ENCODE measurements around the gene KIF16B. TPM values are rescaled to one million over a fixed set of nuclear protein-coding genes. Genes with fewer than 3 reads are reported as not detected.

The KIF16B gene
- total and polyA plus RNA-seq, 2 experiments from 2014 or later, result 9.3 to 21.8 TPM

GRCh38 chr20:16411361-16411760 is 161.9 kb downstream of the KIF16B start:
- TF ChIP-seq EZH2phosphoT487 (IDR thresholded peaks at IDR 0.05; ENCODE audit: low read depth, severe bottlenecking, unreplicated experiment) (no peak), CTCF (IDR thresholded peaks at IDR 0.05; ENCODE audit: poor library complexity) (no peak), EZH2 (IDR thresholded peaks at IDR 0.05; ENCODE audit: borderline replicate concordance) (no peak)
- Histone ChIP-seq H3K36me3 (replicated peaks; ENCODE audit: insufficient read depth, low read depth) (no peaks in the 10 kb centered on the region), H3K9me2 (replicated peaks; ENCODE audit: insufficient read depth) (no peaks in the 10 kb centered on the region), H3K27me3 (no peaks in the 10 kb centered on the region), H2AFZ (no peak overlapping the region), H3K4me1 (ENCODE audit: insufficient read depth) (peaks cover 21% of the 10 kb centered on the region), H4K20me1 (ENCODE audit: insufficient read depth, poor library complexity, severe bottlenecking) (no peaks in the 10 kb centered on the region), H3K79me2 (no peaks in the 10 kb centered on the region), H3K4me3 (no peak overlapping the region), H3K27ac (no peak overlapping the region), H3K4me2 (no peak overlapping the region), H3K9me3 (ENCODE audit: low read depth) (peaks cover 8% of the 10 kb centered on the region)
- 95% methylated on average over 3 of the region's 3 CpGs for WGBS (ENCODE audit: low lambda C conversion rate, missing lambda C conversion rate)
- no peak for DNase-seq (ENCODE audit: low spot score)

- H3K9me2 ChIP-seq (replicated peaks; ENCODE audit: insufficient read depth), result no peaks in the 10 kb centered on the region
- no peak overlapping the region for H3K4me3 ChIP-seq
- no peaks in the 10 kb centered on the region for H3K27me3 ChIP-seq
- H3K79me2 ChIP-seq, result no peaks in the 10 kb centered on the region
- no peak overlapping the region for H2AFZ ChIP-seq
- H3K4me1 ChIP-seq (ENCODE audit: insufficient read depth), result peaks cover 21% of the 10 kb centered on the region
- no peaks in the 10 kb centered on the region for H3K36me3 ChIP-seq (replicated peaks; ENCODE audit: insufficient read depth, low read depth)
- no peak overlapping the region for H3K4me2 ChIP-seq
- WGBS (ENCODE audit: low lambda C conversion rate, missing lambda C conversion rate), result 92% methylated on average over 3 of the region's 3 CpGs
- H3K9me3 ChIP-seq (ENCODE audit: low read depth), result peaks cover 8% of the 10 kb centered on the region
- no peak for DNase-seq (ENCODE audit: low spot score)
- no peak overlapping the region for H3K27ac ChIP-seq
- TF ChIP-seq EZH2 (IDR thresholded peaks at IDR 0.05; ENCODE audit: borderline replicate concordance) (no peak), EZH2phosphoT487 (IDR thresholded peaks at IDR 0.05; ENCODE audit: low read depth, severe bottlenecking, unreplicated experiment) (no peak)
- H4K20me1 ChIP-seq (ENCODE audit: insufficient read depth, poor library complexity, severe bottlenecking), result no peaks in the 10 kb centered on the region
Measured at GRCh38 chr20:16410626-16411025, 162.6 kb downstream of the KIF16B start.

- 74% methylated on average over 1 of the region's 1 CpG for WGBS (ENCODE audit: low lambda C conversion rate, missing lambda C conversion rate)
Measured at GRCh38 chr20:16408981-16409380, 164.3 kb downstream of the KIF16B start.

More at GRCh38 chr20:16408981-16409380, 164.3 kb downstream of the KIF16B start:
- Histone ChIP-seq H3K27ac (peak overlapping the region; percentile 9), H3K79me2 (no peaks in the 10 kb centered on the region), H2AFZ (no peak overlapping the region), H4K20me1 (ENCODE audit: insufficient read depth, poor library complexity, severe bottlenecking) (no peaks in the 10 kb centered on the region), H3K27me3 (no peaks in the 10 kb centered on the region), H3K4me1 (ENCODE audit: insufficient read depth) (peaks cover 21% of the 10 kb centered on the region), H3K9me2 (replicated peaks; ENCODE audit: insufficient read depth) (no peaks in the 10 kb centered on the region), H3K36me3 (replicated peaks; ENCODE audit: insufficient read depth, low read depth) (no peaks in the 10 kb centered on the region), H3K4me2 (no peak overlapping the region), H3K4me3 (no peak overlapping the region), H3K9me3 (ENCODE audit: low read depth) (peaks cover 8% of the 10 kb centered on the region)
- TF ChIP-seq EZH2phosphoT487 (IDR thresholded peaks at IDR 0.05; ENCODE audit: low read depth, severe bottlenecking, unreplicated experiment) (no peak), CTCF (IDR thresholded peaks at IDR 0.05; ENCODE audit: poor library complexity) (no peak), EZH2 (IDR thresholded peaks at IDR 0.05; ENCODE audit: borderline replicate concordance) (no peak)
- DNase-seq (ENCODE audit: low spot score), result no peak

Measured in hepatocyte (in vitro differentiated cells).